ENCODE results near the gene NPL.

DNA sequence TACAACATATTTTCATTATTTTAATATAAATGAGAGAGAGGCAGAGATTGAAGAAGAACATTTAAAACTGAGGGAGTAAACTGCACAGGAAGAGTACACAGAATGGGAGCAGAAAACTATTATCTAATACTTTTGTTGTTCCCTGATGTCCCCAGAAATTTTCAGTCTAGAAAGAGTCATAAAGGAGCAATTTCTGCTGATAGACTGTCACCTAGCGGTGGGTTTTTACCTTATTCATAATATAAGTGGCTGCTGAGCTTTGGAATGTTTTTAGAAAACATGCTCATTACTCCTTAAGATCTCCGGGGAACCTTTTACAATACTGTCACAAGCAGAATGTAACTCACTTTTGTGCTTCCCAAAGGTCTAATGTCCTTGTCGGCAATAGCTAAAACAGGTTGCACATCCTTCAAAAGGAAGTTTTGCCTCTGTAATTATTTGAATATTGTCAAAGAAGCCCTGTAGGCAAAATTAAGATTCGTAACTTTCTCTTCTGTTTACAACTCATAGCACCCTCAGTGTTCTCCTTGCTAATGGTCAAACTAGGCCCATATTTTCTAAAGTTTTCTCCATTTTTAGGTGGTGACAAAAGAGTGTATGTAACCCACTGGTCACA is 4.9 kb upstream of the NPL start:
- TF ChIP-seq, protein P1, sequence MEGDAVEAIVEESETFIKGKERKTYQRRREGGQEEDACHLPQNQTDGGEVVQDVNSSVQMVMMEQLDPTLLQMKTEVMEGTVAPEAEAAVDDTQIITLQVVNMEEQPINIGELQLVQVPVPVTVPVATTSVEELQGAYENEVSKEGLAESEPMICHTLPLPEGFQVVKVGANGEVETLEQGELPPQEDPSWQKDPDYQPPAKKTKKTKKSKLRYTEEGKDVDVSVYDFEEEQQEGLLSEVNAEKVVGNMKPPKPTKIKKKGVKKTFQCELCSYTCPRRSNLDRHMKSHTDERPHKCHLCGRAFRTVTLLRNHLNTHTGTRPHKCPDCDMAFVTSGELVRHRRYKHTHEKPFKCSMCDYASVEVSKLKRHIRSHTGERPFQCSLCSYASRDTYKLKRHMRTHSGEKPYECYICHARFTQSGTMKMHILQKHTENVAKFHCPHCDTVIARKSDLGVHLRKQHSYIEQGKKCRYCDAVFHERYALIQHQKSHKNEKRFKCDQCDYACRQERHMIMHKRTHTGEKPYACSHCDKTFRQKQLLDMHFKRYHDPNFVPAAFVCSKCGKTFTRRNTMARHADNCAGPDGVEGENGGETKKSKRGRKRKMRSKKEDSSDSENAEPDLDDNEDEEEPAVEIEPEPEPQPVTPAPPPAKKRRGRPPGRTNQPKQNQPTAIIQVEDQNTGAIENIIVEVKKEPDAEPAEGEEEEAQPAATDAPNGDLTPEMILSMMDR (IDR thresholded peaks at IDR 0.05): peak; percentile 80
- no peak for TF ChIP-seq EZH2phosphoT487 (IDR thresholded peaks at IDR 0.05)

Measured in neural progenitor cell (in vitro differentiated cells).